Astrocyte (in vitro differentiated cells and primary cell): Measurements from ENCODE around the gene EIF3K.

Experiments
- CTCF ChIP-seq: IDR thresholded peaks from 2 replicates; pipeline ENCODE4 v1.5.1; 2011; ENCODE audit warnings: low read depth, mild to moderate bottlenecking, inconsistent platforms, low read length, moderate library complexity; ENCODE audit not compliant: insufficient read depth
- EZH2 ChIP-seq: IDR thresholded peaks from 2 replicates; pipeline ENCODE4 v1.6.1; 2012; ENCODE audit warnings: mild to moderate bottlenecking, low read length, inconsistent platforms; ENCODE audit not compliant: insufficient read depth

GRCh38 chr19:38678891-38679494, 60.0 kb downstream of the EIF3K start:
- TF ChIP-seq CTCF (no peak), EZH2 (no peak)
